GM12891 (cell line): ENCODE measurements around the gene ZNF586.

Experiments
- PAX5 ChIP-seq: IDR thresholded peaks from 2 replicates; pipeline ENCODE4 v1.6.1; 2011; ENCODE audit warnings: low read length, moderate library complexity, mild to moderate bottlenecking; ENCODE audit not compliant: insufficient read depth, severe bottlenecking
- POLR2A ChIP-seq: IDR thresholded peaks from 2 replicates; pipeline ENCODE4 v1.6.1; 2011; ENCODE audit warnings: low read depth, low read length, control low read depth
- TAF1 ChIP-seq: IDR thresholded peaks from 2 replicates; pipeline ENCODE4 v1.6.1; 2011; ENCODE audit warnings: low read depth, low read length, control low read depth

DNA sequence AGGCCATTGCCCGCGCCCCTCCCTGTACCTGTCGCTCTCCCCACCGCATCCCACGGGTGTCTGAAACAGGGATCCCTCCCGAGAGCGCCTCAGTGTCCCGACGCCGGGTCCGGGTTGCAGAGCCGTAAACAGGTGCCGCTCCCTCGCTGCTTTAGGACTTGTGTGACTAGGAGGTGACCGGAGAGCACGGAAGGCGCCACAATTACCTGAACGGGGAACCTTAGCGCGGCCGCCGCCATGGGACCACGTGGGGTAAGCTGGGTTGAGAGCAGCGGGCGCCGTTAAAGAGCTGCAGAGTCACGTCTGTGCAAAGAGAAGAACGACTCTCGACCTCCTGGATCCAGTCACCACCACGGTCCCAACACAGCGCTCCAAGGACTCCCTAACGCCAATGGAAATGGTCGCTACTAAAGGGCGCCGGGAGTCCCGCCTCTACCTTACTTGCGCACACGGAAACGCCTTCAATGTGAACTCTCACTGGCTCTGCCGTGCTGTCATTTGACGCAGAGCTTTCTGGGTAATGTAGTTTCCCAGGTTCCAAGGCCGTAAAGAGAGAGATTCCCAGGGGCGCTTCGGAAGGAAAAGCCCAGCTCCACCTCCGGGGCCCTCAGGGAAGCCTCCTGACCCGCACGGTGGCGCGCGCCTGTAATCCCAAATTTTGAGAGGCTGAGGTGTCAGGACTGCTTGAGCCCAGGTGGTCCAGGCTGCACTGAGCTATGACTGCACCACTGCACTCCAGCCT lies 45.2 kb downstream of the ZNF586 start, which contains the start of gene ZNF552:
- TF ChIP-seq POLR2A (peak; percentile 73), PAX5 (no peak), TAF1 (peak; percentile 78; the same call in 1 of the 2 replicates)
